HG03354 (cell line): Measurements from ENCODE around the gene ZNF222.
A peak's percentile ranks its signal among the peaks of the same experiment; 100 is the strongest.

Source experiments
- ATAC-seq: cut with Tn5 transposase; IDR thresholded peaks from one replicate; pipeline ENCODE4 v1.9.1; 2021; ENCODE audit warnings: mild to moderate bottlenecking; ENCODE audit not compliant: unreplicated experiment, poor library complexity, severe bottlenecking

ZNF222 gene

DNA sequence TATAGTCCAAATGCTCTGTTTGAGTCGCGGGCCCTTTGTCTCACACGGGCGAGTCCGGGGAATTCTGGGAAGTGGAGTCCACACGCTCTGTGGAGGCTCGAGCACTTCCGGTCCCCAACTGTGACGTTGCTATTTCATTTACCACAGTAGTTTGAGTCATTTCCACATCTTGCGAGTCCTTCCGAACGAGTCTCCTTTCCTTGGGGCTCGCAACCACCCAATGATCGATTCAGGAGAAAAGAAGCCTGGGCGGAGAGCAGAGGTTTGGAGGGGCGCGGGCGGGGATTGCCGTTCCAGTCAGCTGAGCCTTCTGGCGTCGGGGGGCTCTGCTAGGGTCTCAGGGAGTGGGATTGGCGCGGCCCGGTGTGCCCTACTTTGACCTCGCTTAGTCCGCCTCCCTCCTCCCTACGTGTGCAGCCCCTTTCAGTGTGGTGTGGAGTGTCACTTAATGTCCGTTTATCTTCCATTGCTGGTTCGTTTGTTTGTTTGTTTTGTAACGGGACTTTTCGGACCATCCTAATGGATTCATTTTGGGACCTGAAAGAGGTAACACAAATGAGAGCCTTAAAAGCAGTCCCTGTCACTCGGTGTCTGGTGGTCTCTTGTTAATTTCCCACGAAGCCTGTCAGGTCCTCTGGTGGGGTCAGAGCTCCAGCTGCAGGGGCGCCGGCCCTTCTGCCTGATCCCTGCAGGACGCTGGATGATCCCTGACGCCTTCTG lies at the start of gene ZNF222:
Gene ZNF222, plus strand, starts transcription at position 163 of the 720 bp plus-strand sequence. Its CDS starts 58 bp downstream, at position 221.
- ATAC-seq = peak; percentile 95

DNA sequence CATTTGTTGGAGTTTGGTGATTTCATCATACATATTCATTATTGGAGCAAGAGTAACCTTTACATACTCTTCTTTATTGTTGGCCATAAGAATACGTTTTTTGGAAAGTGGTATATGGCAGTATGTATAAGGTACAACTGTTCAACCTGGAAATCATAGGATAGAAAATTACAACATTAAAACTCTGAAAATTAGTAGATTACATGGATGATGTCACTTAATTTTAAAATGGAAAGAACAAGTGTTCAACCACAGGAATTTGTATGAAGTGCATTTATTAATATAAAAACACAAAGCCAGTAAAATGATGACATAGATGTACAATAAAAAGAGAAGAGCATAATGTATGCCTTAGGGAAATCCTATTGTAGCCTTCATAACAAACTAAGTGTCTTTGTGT lies 48.4 kb upstream of the ZNF222 start:
- ATAC-seq = no peak

DNA sequence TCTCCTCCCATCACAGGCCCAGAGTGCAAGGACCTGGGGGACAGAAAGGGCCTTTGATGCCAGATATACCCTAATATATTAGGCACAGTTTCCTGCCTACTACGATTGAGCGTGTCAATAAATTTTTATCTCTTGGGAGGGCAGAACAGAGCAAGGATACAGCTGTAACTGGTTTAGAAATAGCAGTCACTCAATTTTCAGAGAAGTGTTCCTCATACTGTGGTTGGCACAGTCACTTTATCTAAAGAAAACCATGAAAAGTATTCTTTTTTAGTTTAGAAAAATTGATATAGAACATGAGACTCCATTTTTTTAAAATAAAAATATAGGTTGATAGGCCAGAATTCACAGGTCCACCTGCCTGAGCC lies 41.7 kb upstream of the ZNF222 start:
- ATAC-seq = peak; percentile 12

- ATAC-seq = peak; percentile 88
These were observed 41.1 kb upstream of the ZNF222 start, which contains the start of gene ZNF155 for GRCh38 chr19:43983912-43984686. TSS of gene ZNF155 (plus strand) at chr19:43984188. CDS start at chr19:43988544, 4,356 bp downstream.

DNA sequence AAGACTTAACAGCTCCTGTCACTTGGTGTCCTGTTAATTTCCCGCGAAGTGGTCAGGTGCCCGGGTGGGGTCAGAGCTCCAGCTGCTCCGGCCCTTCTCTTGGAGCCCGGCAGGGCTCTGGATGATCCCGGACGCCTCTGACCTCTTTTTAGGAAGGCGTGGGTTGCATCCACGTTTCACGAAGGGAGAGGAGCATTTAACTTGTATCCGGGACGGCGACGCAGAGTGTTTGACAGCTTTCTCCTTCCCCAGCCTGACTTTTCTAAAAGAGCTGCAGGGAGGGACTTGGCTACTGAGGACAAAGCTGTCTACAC lies 40.5 kb upstream of the ZNF222 start:
- ATAC-seq = peak; percentile 10

GRCh38 chr19:43997631-43998290 lies 27.4 kb upstream of the ZNF222 start:
- ATAC-seq = no peak

DNA sequence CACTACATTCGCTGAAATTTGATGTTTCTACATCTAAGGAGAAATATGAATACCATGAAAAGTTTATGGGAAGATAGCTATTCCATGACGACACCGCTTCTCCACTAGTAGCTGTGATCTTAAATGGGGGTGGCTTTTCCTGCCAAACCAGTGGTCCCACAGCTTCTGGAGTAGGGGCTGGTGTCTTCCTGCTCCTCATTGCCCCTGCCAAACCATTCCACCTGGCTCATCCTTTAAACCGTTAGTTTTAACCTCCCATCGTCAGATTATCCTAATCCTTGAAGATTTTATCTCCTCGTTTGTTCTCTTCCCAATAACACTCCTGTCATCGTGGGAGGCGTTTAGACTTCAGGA lies 23.0 kb upstream of the ZNF222 start:
- no peak for ATAC-seq

- peak; percentile 88 for ATAC-seq
These were observed 22.4 kb upstream of the ZNF222 start, which contains the start of gene ZNF230 for GRCh38 chr19:44002566-44003460. TSS of gene ZNF230 (plus strand) at chr19:44002957. CDS start at chr19:44007079, 4,122 bp downstream.

GRCh38 chr19:44003461-44004009 lies 21.6 kb upstream of the ZNF222 start:
- peak; percentile 44 for ATAC-seq

- no peak for ATAC-seq
These were observed 19.2 kb upstream of the ZNF222 start for GRCh38 chr19:44005973-44006372.

GRCh38 chr19:44007473-44007872 lies 17.7 kb upstream of the ZNF222 start:
- no peak for ATAC-seq

GRCh38 chr19:44010468-44010867 lies 14.7 kb upstream of the ZNF222 start:
- ATAC-seq = no peak

GRCh38 chr19:44019498-44019897 lies 5.7 kb upstream of the ZNF222 start:
- ATAC-seq = no peak

GRCh38 chr19:44021221-44021620 lies 4.0 kb upstream of the ZNF222 start:
- ATAC-seq = no peak

GRCh38 chr19:44024900-44025216 lies 321 bp upstream of the ZNF222 start:
- ATAC-seq = no peak

- no peak for ATAC-seq
These were observed 1.4 kb downstream of the ZNF222 start for GRCh38 chr19:44026622-44027021.

- no peak for ATAC-seq
These were observed 6.9 kb downstream of the ZNF222 start for GRCh38 chr19:44032001-44032610.

- no peak for ATAC-seq
These were observed 17.0 kb downstream of the ZNF222 start for GRCh38 chr19:44042147-44042546.
